ENCODE results near the gene SLC32A1. TPM values are rescaled to one million over a fixed set of nuclear protein-coding genes. Genes with fewer than 3 reads are reported as not detected.

SLC32A1 gene
- total RNA-seq, 1 donor from 2014 or later: not detected

DNA sequence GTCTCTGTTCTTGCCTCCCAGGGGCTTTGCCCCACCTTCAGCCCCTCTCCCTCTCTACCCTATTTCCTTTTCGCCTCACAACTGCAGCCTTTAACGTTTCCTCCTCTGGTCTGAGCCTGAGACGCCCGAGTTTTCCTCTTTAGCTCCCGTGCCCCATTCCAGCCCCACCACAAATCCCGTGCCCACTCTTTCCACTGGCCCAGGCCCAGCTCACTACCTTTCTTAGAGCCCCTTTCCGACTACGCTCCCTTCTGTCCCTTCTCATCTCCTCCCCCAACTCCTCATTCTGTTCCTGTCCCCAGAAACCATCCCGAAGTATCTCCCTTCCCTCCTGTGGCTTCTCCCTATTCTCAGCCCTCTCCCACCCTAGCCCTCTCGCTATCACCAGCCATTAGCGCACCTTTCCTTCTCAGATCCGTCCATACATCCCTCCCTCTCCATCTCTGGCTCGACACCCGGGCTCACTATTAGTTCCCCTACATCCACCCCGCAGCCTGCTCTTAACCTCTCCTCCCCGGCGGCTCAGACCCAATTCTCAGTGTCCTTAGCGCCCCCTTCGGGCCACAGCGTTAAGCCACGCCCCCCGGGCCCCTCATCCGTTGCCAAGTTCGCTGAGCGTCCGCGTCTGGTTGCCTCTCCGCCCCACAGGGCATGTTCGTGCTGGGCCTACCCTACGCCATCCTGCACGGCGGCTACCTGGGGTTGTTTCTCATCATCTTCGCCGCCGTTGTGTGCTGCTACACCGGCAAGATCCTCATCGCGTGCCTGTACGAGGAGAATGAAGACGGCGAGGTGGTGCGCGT, 2.7 kb downstream of the SLC32A1 start:
- Histone ChIP-seq H3K27me3 (peaks cover 62% of the 10 kb centered on the region), H3K4me3 (no peak overlapping the region), H3K4me1 (peaks cover 6 to 14% of the 10 kb centered on the region in 2 donors), H3K9me3 (no peaks in the 10 kb centered on the region), H3K36me3 (no peaks in the 10 kb centered on the region), H3K27ac (no peak overlapping the region)
- intact Hi-C loops (cut with DNase I): no loop called here
- no peak for TF ChIP-seq CTCF (IDR thresholded peaks at IDR 0.05)
- DNase-seq (ENCODE audit: low spot score in 2 of 2): no peak

- Histone ChIP-seq H3K36me3 (no peaks in the 10 kb centered on the region), H3K9me3 (no peaks in the 10 kb centered on the region), H3K4me3 (no peak overlapping the region), H3K27ac (no peak overlapping the region), H3K27me3 (peaks cover 62% of the 10 kb centered on the region), H3K4me1 (peaks cover 6 to 14% of the 10 kb centered on the region in 2 donors)
- intact Hi-C loops (cut with DNase I): loop anchor here (2.0 kb wide), 1 partner anchor 79 kb away; no protein-coding TSS in a partner anchor
- TF ChIP-seq CTCF (IDR thresholded peaks at IDR 0.05): no peak
- no peak for DNase-seq (ENCODE audit: low spot score in 2 of 2)
Measured at GRCh38 chr20:38727607-38728190, 3.4 kb downstream of the SLC32A1 start.

GRCh38 chr20:38728191-38728781, 4.0 kb downstream of the SLC32A1 start:
- Histone ChIP-seq H3K36me3 (no peaks in the 10 kb centered on the region), H3K9me3 (no peaks in the 10 kb centered on the region), H3K4me3 (no peak overlapping the region), H3K4me1 (peaks cover 6 to 14% of the 10 kb centered on the region in 2 donors), H3K27me3 (peaks cover 60% of the 10 kb centered on the region), H3K27ac (no peak overlapping the region)
- DNase-seq (ENCODE audit: low spot score in 2 of 2): no peak
- intact Hi-C loops (cut with DNase I): loop anchor here (2.0 kb wide), 1 partner anchor 79 kb away; no protein-coding TSS in a partner anchor
- TF ChIP-seq CTCF (IDR thresholded peaks at IDR 0.05): no peak

GRCh38 chr20:38728911-38729642, 4.8 kb downstream of the SLC32A1 start:
- H3K4me1 ChIP-seq: peaks cover 6 to 14% of the 10 kb centered on the region in 2 donors
- no peak overlapping the region for H3K4me3 ChIP-seq
- H3K36me3 ChIP-seq: no peaks in the 10 kb centered on the region
- H3K27ac ChIP-seq: no peak overlapping the region
- TF ChIP-seq CTCF (IDR thresholded peaks at IDR 0.05): no peak
- no peaks in the 10 kb centered on the region for H3K9me3 ChIP-seq
- intact Hi-C loops (cut with DNase I): loop anchor here (2.0 kb wide), 1 partner anchor 80 kb away; no protein-coding TSS in a partner anchor
- H3K27me3 ChIP-seq: peaks cover 52% of the 10 kb centered on the region
- no peak for DNase-seq (ENCODE audit: low spot score in 2 of 2)

- Histone ChIP-seq H3K27ac (no peak overlapping the region), H3K36me3 (no peaks in the 10 kb centered on the region), H3K4me3 (no peak overlapping the region), H3K9me3 (no peaks in the 10 kb centered on the region), H3K27me3 (peaks cover 46% of the 10 kb centered on the region), H3K4me1 (peaks cover under 1 to 14% of the 10 kb centered on the region in 2 donors)
- no peak for DNase-seq (ENCODE audit: low spot score in 2 of 2)
- intact Hi-C loops (cut with DNase I): loop anchor here (2.0 kb wide), 1 partner anchor 81 kb away; no protein-coding TSS in a partner anchor
- TF ChIP-seq CTCF (IDR thresholded peaks at IDR 0.05): no peak
Measured at GRCh38 chr20:38729767-38730166, 5.5 kb downstream of the SLC32A1 start.

All from ascending aorta (tissue), 2 donors.